ENCODE results near the gene SMARCD3.
A peak's percentile ranks its signal among the peaks of the same experiment; 100 is the strongest.

The SMARCD3 gene

DNA sequence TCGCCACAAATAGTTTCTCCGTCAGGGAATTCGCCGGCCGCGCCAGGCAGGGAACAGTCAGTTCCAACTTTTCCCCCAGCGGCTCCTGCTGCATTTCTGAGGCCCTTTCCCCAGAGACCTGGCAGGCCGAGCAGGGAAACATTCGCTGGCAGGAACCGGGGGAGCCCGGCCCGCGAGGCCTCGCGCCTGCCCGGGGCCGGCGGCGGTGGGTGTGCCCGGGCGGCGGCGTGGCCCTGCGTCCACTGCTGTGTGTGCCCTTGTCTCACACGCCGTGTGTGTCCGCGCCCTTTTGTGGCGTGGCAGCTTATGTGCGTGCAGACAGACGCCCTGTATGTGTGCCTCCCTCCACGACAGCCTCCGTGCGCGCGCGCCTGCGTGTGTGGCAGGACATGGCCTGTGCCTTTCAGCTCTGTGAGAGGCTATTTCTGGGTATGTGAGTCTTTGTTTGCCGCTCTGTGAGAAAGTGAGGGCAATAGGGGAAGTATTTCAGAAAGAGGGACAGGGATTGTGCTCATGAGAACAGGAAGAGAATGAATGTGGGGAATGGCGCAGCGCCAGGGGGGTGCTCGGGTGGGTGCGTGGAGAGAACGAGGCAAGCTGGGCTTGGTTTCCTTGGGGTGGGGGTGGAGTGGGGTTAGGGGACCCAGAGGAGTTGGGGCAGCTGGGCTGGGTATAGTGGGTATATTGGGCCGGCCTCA lies 689 bp upstream of the SMARCD3 start:
- peak in 1 of 2 experiments; percentile 11 for DNase-seq (ENCODE audit: low read depth in 2 of 2)

DNA sequence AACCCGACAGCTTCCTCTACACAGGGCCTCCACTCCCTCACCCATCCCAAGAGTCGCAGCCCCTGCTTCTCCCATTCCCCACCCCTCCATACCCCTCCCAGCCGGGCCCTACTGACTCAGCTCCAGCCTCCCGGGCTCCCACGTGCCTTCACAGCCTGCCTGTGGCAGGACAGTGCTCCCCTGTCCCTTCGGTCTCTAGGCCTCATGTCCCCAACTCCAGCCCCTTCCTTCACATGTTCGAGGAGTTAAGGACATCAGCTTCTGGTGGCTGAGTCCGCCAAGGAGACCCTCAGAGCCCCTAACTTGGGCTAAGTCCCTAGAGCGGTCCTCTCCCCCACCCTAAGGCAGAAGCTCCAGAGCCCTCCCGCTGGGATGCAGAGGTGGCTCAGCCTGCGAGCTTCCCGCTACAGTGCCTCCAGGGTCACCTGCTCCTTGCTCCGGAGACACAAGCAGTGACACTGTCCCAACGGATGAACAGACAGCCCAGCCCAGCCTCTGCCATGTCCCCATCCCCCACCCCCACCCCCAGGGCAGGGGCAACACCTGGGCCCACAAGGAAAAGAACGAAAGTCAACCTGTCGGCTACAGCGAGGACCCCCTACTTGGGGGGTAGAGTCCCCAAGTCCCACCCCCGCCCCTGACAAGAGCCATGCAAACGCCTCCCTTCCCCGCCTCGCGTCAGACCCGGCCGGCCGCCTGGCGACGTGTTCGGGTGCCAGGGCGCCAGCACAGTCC lies 716 bp downstream of the SMARCD3 start:
- no peak for DNase-seq (ENCODE audit: low read depth in 2 of 2)

DNA sequence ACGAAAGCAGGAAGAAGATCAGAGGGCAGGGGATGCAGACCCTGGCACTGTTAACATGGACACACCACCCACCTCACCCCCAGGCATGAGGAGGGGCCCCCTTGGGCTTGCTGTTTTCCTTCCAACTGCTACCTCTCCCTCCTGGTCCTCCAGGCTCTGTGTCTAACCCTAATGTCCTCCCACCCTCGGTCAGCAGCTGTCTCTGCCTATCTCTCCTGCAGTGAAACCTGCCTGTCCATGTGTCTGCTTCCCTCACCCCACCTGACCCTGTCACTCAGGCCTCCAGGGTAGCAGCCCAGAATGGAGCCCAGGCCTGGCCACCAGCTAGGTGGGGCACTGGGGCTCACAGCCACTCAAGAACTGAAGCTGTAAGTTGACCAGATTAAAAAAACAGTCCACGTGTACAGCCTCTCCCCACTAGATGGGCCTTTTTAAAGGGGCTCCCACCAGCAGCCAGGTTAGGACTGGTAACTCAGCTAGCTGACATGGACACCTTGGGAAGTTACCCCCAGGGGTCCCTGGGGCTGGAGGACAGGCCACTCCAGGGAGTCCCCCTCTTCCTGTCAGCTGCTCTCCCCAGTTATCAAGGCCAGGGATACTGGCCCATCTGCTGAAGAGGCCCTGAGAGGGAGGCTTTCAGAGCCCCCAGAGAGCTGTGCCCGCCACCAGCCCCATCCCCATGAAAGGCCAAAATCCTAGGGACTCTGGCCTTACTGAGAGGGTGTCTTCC lies 1.5 kb downstream of the SMARCD3 start:
- no peak for DNase-seq (ENCODE audit: low read depth in 2 of 2)

DNA sequence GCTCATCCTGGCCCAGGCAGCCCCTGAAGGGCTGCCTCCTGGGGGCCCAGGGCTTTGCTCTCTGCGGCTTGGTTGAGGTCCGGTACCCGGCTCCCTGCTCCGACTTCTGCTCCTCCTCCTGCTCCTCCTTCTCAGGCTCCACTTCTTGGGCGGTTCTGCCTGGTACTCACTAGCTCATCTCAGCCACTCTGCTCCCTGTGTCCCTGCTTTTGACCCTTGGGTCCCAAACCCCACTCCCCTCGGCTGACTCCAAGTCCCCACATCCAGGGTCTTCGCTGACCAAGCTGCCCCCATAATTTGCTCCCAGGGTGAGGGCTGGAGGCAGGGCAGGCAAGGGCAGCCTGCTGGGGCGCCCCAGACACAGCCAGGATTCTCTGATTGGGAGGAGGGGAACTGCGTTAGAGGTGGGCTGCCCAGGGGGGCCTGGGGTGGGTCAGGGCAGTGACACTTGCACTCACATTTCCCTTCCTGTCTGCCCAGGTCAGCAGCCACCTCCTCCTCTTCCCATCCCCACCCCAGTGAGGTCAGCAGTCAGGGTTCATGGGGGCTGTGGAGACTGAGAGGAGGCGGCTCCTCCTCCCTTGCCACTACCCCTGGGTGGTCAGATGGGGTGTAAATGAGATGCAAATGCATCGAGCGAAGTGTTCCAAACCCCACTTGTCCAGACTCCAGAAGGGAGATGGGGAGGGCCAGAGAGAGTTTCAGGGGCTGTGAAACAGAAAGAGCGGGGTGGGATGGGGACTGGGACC lies 2.2 kb downstream of the SMARCD3 start:
- DNase-seq (ENCODE audit: low read depth in 2 of 2), result no peak

DNA sequence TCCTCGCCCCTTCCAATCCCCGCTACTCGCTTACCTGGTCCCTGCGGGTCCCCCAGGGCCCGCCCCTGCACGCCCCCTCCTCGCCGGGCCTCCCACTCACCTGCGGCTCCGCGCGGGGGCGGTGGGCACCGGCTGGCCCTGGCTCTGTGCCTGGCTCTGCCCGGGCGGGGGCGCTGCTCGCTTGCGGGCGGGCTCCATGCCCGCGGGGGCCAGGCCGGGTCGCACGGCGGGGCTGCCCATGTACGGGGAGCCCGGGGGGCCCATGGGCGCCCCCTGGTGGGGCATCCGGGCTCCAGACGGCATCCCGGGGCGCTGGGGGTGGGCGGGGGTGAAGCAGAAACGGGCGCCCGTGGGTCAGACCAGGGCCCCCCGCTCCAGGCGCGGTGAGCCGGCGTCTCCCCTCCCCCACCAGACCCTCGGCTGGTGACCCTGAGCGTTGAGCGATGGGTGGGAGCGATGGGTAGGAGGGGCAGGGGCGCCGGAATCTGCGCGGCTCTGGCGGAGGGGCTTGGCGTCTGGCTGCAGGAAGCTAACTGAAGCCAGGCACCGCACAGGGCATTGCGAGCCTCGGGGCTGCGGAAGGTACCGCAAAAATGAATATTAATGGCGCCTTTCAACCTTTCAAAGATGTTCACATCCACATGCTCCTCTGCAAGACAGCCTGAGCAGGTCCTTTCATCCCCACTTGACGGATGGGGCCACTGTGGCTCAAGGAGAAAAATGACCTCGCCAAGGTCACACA lies 3.0 kb downstream of the SMARCD3 start:
- DNase-seq (ENCODE audit: low read depth in 2 of 2), result no peak

DNA sequence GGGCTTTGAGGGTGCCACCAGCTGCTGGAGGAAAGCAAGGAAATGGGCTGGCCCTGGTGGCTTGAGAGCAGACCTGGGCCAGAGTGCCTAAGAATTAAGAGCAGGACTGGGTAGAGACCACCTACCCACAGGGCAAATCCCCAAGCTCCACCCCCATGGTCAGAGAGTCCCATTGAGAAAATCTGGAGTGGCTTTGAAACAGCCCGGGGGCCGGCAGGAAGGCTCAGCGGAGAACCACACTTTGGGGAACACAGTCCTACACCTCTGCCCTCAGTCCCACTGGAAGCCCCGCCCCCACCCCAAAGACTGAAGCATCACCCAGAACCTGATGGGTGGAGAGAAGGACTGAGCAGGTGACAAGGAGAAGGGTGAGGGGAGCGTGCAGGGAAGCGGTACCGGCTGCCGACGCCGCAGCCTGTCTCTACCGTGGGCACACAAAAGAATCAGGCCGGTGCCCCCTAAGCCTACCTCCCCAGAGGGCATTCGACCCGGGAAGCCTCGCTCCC lies 3.6 kb downstream of the SMARCD3 start:
- DNase-seq (ENCODE audit: low read depth in 2 of 2), result no peak

DNA sequence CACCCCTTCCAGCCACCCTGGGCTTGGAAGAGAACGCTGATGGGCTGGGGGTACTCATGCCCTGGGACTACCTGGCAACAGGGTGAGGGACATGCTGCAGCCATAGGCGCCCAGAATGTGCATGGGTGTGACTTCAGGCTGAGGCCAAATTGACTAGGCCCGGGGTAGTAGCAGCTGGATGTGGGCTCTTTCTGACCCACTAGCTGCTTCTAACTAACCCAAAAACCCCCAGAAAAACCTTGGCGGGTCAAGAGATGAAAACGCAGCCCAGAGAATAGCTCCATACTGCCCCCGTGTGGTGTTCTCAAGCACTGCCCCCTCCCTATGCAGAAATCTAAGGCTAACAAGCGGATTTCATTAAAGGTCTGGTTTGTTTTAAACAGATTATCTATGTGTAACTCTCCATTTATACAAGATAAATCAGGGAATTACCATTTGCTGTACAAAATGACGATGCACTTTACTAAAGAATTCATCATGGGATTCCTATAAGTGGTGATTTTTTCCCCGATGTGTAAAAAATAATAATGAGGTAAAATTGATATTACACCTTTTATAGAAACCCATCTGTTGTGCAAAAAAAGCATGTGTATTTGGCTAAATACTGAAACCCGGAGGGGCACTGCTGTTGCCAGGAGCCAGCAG lies 4.2 kb downstream of the SMARCD3 start:
- peak in 1 of 2 experiments; percentile 6 for DNase-seq (ENCODE audit: low read depth in 2 of 2)

DNA sequence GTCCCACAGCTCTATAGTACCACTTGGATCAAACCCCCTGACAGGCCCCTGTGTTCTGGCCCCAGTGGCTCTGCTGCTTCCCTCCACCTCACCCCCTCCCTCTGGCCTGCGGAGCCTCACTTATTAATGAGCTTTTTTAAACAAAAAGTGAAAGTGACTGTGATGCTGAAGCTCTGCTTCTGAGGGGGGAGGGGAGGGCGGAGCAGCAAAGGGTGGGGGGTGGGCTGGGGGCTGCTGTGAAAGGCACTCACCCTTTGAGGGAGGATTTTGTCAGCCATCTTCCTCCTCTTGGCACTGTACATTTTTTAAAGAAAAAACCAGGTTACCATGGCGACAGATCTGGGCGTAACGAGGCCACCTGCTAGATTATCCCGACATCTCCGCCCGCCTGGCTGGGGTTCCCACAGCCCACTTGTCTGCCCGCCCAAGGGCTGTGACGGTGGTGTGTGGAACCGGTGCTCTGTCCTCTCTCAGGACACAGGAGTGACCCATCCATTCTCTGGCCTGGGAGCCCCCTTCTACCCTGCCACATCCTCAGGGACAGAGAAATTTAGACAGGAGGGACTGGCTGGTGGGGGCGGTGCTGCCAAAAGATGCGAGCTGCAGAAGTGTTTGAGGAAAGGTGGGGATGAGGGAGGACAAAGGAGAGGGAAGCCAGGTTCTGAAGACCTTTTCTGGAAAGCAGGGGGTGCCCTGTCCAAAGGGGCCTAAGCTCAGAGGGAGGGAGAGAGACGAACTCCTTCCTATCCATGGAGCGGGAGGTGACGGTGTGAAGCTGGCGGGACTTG lies 4.9 kb downstream of the SMARCD3 start:
- no peak for DNase-seq (ENCODE audit: low read depth in 2 of 2)

DNA sequence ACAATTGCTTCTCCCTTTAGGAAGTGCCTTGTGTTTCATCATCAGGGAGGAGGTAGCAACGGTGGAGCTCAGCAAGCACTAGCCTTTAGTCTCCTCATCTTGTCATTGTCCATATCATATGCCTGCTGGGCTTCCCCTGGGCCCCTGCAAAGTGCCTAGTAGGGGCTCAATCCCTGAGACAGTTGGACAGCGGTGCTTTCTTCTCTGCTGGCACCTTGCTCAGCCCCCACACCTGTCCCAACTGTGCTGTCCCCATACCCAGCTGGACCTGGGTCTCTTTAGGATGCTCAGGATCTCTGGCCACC lies 5.5 kb downstream of the SMARCD3 start:
- DNase-seq (ENCODE audit: low read depth in 2 of 2), result no peak

DNA sequence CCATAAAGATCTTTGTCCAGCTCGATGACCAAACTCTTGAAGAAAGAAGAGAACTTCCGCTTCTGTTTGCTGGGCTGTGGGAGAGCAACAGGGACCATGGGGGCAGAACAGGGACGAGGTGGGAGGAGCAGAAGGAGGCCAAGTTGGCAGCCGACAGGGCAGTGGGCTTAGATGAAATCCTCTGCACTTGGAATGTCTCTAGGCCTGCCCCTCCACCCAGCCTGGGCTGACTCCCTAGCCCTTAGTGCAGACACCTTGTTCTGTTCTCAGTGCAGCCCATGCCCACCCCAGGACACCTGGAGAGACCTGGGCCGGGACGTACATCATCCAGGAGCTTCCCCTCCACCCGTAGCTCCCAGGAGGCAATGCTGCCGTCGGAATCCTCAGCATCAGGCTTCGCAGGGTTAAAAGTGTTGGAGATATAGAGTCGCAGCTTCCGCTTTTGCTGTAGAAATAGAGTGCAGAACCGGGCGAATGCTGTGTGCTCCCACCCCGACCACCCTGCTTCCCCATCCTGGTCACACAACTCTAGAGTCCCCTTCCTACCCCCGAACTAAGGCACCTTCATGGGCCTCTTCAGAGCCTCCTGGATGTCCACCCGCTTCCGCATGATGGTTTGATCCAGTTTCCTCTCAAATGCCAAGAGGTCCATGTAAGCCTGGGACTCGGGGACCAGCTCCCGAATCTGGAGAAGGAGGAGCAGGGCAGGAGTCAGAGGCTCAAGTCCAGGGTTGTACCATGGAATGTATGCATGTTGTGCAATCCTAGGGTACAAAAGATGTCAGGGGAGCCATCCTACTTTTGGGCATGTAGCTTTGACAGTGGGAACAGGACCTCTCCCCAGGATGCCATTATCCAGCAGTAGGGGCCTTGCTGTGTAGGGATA lies 6.1 kb downstream of the SMARCD3 start:
- DNase-seq (ENCODE audit: low read depth in 2 of 2), result no peak

DNA sequence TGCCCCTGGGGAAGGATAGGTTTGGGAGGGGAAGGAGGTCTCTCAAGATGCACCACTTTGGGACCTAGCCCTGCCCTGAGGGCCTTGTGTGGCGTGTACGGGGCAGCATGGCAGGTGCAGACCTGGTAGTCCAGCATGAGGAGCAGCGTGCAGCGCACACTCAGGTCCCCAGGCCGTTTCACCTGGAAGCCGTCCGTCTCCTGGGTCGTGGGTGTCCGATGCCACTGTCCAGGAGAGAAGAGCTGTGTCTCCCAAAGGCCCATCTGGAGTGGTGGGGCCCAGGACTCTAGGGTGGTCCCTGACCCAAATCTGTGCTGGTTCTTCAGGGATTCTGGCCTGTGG lies 6.8 kb downstream of the SMARCD3 start:
- DNase-seq (ENCODE audit: low read depth in 2 of 2), result no peak

DNA sequence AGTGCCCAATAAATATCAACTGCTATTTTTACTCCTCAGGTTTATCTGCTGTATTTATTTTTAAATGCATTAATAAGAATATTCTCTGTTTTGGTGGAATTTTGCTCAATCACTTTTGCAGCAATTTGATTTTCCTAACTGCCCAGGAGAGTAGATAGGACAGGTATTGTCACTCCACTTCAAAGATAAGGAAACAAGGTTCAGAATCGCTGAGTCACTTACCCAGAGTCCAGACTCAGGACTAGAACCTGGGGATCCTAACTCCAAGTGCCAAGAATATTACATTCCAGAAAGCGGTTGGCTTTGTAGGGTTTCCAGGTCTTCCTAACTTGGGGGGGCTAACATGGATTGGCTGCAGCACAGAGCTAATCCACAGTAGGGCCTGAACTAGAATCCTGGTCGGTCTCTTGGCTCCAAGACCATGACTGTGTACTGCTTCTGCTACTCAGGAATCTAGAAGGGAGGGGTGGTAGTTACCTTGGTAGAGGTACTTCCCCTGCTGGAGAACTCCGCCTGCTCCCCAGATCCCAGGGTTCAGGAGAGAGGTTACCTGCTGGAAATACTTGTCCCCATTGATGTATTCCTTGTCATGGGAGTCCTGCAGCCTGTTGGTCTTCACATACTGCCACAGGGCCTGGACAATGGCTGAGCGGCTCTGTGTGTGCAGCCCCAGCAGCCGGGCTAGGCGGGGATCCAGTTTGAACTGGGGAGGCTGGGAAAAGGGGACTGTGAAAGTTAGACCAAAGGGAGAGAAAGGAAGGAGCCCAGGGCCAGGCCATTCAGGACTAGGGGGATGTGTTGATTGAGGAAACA lies 7.3 kb downstream of the SMARCD3 start:
- DNase-seq (ENCODE audit: low read depth in 2 of 2), result no peak

DNA sequence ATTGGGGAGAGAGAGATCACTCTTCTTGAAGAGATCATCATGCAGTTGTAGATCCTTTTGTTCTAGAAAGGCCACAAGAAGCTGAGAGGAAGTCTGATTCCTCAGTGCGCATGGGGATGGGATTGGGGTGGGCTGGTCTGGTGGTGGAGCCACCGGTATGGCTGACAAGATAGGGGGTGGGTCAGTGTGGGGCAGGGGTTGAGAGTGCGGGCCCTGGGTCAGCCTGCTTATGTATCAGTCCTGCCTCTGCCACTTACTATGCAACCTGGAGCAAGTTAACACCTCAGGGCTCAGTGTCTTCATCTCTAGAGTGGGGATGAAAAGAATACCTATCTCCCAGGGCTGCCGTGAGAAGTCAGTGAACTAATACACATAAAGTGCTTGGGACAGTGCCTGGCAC lies 8.0 kb downstream of the SMARCD3 start:
- DNase-seq (ENCODE audit: low read depth in 2 of 2), result no peak

DNA sequence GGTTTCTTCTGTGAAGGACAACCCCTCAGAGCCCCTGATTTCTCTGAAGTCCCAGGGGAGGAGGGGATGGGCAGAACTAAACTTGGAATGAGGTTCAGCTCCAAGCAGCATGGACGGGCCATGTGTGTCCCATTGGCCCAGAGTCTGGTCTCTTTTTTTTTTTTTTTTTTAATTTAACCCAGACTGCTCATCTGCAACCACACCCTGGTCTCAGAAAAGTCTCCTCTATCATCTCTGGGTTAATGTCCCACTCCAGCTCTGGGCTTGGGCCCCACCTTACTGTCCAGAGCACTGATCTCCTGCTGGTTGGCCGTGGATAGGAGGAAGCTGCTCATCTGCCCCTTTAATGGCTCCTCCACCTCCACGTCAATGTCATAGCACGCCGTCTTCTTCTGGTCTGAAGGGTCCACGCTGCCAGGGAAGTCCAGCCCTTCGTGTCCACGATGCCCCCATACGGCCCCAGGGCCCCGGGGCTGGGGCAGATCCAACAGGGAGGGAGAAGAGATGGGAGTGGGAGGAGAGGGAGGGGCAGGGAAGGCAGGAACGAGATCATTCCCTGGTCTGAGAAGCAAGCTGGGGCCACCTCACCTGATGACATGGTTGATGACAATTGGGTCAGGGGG lies 8.5 kb downstream of the SMARCD3 start:
- no peak for DNase-seq (ENCODE audit: low read depth in 2 of 2)

DNA sequence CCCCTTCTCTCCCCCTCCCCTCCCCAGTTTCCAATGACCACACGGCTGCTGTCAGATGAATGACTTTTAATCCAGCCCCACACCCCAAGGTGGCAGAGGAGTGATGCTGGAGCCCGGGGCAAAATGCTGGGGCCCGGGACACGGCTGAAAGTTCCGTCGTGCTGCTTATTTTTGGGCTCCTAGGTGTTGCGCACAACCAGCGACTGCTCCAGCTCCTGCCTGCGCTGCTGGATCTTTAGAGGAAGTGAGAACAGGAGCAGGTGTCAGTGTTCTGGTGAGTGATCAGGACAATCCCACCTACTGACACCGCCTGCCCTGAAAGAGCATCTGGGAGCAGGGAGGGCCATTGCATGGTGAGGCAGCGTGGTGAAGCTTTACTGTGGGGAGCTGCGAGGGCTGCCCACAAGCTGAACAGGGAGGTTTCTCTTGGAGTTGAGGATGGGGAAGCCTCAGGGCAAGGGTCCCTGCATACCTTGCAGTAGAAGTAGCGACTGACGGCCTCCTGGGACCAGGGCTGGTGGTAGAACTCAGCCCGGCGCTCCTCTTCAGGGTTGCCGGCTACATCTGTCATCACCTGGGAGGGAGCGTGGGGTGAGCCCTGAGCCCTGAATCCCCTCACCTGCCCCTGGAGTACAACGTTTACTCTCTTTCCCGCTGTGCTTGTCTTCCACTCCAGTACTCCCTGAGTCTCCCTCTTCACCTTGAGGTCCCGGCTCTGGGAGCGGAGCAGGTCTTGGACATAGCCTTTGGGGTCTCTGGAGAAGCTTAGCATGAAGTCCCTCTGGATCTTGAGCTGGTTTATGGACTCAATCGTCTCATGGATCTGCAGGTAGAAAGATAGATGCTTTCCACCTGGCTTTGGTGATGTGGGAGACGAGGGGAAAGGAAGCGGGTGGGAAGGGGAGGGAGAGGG lies 9.3 kb downstream of the SMARCD3 start:
- DNase-seq (ENCODE audit: low read depth in 2 of 2), result no peak

DNA sequence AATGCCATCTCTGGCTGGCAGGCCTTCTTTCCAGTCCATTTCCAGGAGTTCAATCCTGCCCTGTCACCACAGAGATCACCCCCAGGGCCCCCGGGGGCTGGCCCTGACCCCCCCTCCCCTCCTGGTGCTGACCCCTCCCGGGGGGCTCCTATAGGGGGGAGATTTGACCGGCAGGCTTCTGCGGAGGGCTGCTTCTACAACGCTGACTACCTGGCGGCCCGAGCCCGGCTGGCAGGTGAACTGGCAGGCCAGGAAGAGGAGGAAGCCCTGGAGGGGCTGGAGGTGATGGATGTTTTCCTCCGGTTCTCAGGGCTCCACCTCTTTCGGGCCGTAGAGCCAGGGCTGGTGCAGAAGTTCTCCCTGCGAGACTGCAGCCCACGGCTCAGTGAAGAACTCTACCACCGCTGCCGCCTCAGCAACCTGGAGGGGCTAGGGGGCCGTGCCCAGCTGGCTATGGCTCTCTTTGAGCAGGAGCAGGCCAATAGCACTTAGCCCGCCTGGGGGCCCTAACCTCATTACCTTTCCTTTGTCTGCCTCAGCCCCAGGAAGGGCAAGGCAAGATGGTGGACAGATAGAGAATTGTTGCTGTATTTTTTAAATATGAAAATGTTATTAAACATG lies 10.2 kb downstream of the SMARCD3 start:
- DNase-seq (ENCODE audit: low read depth in 2 of 2), result no peak

All from fibroblast of skin of left biceps (primary cell).